22Rv1 (cell line): ENCODE data around the gene CCL4L2.
"Not testable (repeated sequence)": the region's sequence is repeated elsewhere in the genome, so short reads cannot be mapped to it uniquely, and the experiment has no call there.

ENCODE experiments used
- CTCF ChIP-seq: fragments of 450-650 bp; IDR thresholded peaks from 2 replicates; pipeline ENCODE4 v1.5.1; 2017; ENCODE audit warnings: mild to moderate bottlenecking
- ZFX ChIP-seq: fragments of 450-650 bp; IDR thresholded peaks from 2 replicates; pipeline ENCODE4 v1.6.1; 2017; ENCODE audit warnings: antibody characterized with exemption, borderline replicate concordance

- TF ChIP-seq CTCF, ZFX: not testable (repeated sequence)
Measured at GRCh38 chr17:36222967-36223366, 12.1 kb downstream of the CCL4L2 start.
